GM03348 (cell line): ENCODE measurements around the gene DGKI.
"Not testable (repeated sequence)": the region's sequence is repeated elsewhere in the genome, so short reads cannot be mapped to it uniquely, and the experiment has no call there.

Source experiments
- DNase-seq: peaks from one replicate; pipeline ENCODE4 v3.0.0; 2012; ENCODE audit warnings: low spot score

DGKI gene

DNA sequence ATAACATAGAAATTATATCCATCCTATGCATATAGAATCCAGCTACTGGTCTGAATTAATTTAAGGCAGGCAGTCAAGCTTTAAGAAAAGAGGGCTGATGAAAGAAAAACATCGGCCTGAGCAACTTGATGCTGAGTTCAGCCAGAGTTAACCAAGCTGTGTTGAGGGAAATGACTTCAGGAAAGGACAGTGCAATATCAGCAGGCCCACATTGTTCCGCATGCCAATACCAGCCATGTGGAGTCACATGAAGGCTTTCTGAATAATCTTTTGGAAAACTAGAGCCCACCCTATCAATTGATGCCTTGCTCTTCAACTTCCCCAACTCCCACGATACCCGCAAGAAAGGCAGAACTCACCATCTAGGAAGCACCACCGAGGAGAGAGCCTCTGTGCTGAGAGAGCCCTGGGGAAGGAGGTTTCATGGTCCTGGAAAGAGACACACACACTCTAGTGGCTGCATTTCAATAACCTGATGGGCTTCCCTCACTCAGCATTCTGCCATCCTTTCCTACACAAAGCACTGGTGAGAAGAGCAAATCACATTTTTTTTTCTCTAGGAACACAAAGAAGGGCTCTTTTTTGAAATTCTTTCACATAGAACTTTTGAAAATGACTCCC lies 377.5 kb downstream of the DGKI start:
- DNase-seq, result no peak

DNA sequence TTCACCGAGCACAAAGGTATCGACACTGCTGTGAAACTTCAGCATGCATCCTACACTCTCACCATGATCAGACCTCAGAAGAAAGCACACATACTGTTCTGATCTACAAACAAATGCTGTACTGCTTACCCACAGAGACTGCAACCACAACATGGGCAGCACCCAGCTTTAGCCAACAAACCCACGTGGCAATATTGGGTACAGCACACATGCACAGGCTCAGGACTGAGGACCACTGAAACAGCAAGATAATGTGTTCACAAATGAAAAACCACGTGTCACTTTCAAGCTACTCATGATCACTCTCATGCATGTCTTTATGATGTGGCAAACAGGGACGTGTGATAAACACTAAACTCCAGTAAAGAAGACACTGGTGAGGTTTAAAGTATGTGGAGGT lies 383.9 kb downstream of the DGKI start:
- no peak for DNase-seq

DNA sequence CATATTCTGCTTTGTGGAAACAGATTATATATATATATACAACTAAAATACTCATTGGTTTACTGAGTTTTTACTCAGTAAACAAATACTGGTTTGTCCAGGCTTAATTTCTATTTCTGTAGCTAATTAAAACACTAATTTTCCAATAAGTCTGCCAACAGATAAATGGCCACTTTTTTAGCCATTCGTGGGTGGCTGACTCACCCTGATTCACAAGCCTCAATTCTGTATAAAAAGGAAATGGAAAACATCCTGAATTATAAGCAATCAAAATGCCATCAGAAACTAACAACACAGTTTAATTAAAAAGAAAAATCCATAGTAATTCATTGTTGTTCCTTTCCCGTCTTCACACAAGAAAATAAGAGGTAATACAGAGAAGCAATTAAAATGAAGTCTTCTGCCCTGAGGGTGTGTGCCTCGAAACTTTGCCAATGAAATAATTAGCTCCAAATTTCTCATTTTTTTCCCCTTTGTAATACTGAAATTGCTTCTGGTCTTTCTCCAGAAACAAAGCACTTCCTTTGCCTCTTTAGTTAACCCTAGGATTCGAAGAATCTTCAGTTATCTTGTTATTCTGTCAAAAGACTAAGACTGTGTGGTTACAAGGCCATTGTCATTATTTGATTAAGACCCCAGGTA lies 384.6 kb downstream of the DGKI start:
- DNase-seq, result peak; percentile 24

DNA sequence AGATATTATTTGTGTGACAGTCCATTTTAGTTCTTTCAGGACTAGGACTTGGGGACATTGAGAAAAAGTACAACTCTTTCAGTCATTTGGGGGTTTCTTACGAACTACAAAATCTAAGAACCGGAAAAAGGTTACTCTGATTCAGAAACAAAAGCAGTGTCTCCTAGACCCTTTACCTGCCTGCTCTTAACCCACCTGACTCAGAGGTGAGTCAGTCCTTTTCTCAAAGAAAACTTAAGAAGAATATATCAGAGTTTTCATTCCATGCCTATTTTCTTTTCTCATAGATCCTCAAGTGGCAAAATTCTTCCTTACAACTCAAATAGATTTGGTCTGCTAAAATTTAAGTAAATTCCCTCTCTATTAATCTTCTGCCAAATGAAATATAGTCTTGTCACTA lies 388.4 kb downstream of the DGKI start:
- DNase-seq, result no peak

DNA sequence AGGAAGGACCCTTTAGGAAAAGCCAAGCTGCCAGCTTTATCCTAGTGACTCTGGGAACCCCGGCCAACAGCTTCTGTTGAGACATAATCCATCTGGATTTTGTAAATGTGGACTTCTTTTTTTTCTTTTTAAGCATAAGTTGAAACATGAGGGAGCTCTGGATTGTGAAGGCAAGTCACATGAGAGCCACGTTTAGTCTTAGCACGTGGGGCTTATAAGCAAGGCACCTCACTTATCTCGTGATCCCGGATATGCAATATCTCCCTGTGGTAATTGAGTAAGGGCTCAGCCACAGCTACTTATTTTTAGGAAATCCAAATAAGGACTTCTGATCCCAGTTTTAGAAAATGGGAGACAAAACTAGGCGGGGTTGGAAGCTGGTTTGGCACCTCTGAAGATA lies 392.0 kb downstream of the DGKI start:
- peak; percentile 61 for DNase-seq

DNA sequence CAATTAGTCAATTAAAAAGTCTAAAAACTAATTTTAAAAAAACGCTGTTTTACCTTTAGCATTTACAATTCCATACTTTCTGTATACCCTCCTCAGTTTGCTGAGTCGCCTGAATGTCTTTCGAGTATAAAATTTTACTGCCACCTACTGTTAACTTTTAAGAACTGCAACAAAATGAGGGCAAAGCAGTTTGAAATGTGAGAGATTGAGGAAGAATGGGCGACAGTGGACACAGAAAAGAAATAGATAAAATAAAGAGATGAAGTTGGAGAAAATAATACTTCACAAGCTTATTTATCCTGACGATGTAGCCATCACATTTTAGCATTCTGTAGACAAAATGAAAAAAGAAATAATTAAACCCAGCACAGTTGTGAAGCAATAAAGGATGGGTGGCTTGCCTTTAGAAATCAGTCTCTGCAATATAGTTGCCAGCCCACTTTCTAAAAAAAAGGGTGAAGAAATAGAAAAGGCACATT lies 392.5 kb downstream of the DGKI start:
- peak; percentile 36 for DNase-seq

DNA sequence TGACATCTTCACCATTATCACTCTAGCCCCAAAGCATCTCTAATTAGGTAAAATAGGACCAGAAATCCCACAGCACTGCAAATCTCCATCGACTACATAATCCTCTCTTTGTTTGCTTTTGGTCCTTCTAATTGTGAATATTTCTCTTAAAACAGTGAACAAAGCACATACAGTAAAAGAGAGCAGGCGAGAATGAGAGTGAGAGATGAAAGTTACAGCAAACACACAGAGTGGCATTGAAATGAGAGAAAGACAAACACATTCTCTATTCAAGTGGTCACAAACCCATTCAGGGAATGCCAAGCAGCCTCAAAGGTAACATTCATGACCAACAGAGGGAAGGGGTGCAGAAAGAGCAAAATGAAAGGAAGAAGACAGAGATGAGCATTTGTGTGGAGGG lies 393.4 kb downstream of the DGKI start:
- DNase-seq, result no peak

GRCh38 chr7:137449016-137449415 lies 397.8 kb downstream of the DGKI start:
- DNase-seq, result no peak

- DNase-seq, result not testable (repeated sequence)
Observed at GRCh38 chr7:137448572-137448971, 398.2 kb downstream of the DGKI start.

- no peak for DNase-seq
Observed at GRCh38 chr7:137446025-137446424, 400.7 kb downstream of the DGKI start.

DNA sequence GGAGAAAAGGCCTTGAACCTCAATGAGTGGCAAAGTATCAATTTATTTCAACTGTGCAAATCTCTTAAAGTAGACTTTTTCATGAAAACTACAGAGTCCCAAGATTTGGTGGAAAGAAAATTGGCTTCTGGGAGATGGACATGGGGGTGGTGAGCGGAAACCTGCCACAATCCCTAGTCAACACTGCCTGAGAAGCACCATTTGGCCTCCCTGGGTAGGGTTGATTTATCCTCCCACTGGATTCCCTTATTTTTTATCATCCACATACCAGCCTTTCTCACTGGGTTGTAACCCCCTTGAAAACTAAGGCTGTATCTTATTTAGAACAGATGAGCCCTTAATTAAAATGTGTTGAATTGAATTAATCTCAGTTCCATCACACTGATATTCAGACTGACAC lies 401.5 kb downstream of the DGKI start:
- DNase-seq, result no peak

DNA sequence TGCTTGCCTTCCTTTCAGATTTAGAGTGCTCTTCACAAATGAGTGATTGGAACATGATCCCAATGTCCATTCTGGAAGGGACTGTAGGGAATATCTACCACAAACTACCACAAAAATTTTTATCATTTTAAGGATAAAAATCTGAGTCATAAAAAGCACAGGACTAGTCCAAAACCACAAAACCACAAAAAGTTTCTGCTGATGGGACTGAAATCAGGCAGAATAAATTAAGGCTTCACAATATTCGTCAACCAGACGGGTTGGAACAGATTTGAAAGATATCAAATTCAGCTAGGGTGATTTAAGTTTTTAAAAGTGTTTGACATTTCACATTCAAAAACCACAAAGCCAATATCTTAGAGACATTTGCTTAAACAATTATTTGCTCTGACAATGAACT lies 403.2 kb downstream of the DGKI start:
- DNase-seq, result peak; percentile 63

DNA sequence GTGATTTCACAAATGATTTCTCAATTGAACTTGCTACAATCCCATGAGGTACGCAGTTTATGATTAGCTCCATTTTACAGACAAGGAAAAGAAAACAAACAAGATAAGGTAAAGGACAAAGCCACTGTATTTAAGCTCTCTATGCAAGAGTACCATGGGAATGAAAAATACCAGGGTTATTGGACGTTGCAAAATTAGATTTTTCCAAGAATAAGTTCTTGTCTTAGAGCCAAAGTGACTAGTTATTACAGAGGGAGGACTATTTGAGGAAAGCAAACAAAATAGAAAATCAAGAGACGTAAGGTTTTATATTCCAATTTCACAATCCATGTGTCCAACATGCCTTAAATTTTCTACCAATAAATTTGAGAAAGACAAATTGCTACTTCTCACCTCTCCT lies 405.3 kb downstream of the DGKI start:
- no peak for DNase-seq

DNA sequence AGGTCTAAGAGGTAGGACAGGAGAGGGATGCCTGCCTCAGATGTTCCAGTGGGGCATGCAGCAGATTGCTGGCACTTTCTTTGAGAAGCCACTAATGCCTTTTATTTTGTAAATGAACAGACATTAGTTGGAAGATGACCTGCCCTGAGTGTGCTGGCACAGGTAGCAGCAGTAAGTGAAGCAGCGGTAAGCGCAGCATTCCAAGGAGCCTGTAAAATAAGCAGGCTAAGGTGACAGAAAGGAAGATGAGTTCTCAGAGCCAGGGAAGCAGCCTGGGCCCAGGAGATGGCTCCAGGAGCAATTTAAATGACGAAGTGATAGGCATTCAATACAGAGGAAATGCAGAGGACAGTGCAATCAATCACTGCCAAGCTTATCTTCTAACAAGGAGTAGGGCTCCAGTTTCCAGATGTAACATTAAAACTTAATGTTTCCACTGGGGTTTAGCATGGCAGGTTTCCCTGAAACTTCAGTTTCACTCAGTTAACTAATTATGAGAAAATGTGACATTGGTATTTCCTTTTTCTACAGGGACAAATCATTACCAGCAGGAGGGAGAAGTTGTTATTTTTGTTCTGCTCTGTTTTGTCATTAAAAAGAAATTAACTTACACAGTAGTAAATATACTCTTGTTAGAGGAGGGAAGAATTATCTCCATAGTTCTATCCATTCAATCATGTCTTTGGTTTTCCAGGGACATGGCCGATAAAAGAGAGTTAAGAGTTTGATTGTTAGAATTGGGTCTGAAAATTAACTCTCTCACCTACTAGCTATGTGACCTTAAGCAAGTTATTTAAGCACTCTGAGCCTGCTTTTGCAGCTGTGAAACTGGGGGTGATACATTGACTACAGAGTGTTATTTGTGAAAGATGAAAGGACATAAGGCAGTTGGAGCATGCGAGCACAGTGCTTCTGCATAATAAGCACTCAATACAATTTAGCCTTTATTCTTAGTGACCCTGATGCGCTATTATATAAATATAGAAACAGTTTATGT lies 406.6 kb downstream of the DGKI start:
- peak; percentile 51 for DNase-seq

GRCh38 chr7:137434946-137435345 lies 411.8 kb downstream of the DGKI start:
- DNase-seq, result no peak

- no peak for DNase-seq
Observed at GRCh38 chr7:137434530-137434929, 412.2 kb downstream of the DGKI start.

- peak; percentile 7 for DNase-seq
Observed at GRCh38 chr7:137423321-137423720, 423.5 kb downstream of the DGKI start.

DNA sequence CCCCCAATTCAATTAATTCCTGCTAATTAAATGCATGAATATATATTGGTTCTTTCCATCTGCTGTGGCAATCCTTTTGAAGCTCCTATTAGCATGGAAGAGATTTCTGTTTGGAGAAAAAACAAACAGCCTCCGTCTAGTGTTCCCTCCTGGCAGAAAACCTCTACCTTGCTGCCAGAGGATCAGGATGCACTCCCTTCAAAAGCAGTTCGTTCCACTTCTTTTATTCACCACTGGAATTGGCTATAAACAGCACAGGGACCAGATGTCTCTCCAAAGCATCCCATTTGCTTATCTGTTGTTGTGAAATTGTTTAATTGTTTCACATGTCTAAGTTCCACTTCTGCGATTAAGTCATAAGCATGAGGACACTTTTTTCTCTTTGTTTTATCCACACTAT lies 425.4 kb downstream of the DGKI start:
- peak; percentile 28 for DNase-seq

DNA sequence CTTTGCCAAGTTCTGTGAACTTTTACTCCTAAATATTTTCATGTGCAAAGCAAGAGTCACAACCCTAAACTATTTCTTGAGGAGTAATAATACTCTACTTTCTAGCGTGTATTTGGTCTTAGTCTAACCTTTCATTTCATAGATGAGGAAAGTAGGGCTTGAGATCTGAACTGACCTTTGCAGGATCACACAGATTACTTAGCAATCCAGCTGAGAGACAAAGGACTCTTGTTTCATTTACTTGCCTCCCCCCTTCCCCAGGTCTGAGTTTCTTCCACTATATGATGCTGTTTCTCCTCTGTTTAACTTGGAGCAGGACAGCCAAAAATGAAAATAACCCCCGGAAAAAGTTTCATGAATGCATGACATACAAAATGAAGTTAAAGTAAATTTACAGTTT lies 427.9 kb downstream of the DGKI start:
- no peak for DNase-seq

DNA sequence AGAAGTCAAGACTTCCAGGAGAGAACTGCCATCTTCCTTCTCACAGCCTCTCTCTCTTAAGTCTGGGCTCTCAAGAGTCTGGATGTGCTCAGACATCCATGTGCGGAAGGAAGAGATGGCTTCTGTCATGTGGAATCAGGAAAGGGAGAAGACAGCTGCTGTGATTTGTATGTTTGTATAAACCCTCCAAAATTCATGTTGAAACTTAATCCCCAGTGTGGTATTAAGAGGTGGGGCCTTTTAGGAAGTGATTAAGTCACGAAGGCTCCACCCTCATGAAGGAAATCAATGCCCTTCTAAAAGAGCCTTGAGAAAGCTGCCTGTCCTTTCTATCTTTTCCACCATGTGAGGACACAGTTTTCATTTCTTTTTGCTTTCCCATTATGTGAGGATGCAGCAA lies 429.3 kb downstream of the DGKI start:
- DNase-seq, result no peak

GRCh38 chr7:137413901-137414300 lies 432.9 kb downstream of the DGKI start:
- no peak for DNase-seq

- no peak for DNase-seq
Observed at GRCh38 chr7:137411446-137411845, 435.3 kb downstream of the DGKI start.

DNA sequence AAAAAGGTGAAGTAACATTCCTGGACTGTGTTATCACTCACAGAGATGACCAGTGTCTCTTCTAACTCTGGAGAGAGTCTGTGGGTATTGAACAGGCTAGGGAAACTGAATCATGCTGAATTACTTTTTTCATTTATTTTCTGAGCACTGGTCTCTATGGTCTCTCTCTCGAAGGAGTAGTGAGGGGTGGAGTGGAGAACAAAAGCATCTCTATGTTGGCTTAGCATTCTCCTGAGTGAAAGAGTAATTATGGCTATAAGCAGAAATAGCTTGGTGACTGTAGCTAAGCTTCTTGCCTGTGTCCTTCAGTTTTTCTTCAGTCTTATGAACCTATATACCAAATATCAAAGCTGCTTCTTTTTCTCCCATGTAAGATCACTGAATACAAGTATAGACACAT lies 438.6 kb downstream of the DGKI start:
- DNase-seq, result no peak
